Measurements from ENCODE around the gene BCAS3. TPM values are rescaled to one million over a fixed set of nuclear protein-coding genes. Genes with fewer than 3 reads are reported as not detected.
"Not testable (repeated sequence)": the region's sequence is repeated elsewhere in the genome, so short reads cannot be mapped to it uniquely, and the experiment has no call there.

The BCAS3 gene
- total RNA-seq, 1 donor from 2014 or later, result 44.8 TPM

DNA sequence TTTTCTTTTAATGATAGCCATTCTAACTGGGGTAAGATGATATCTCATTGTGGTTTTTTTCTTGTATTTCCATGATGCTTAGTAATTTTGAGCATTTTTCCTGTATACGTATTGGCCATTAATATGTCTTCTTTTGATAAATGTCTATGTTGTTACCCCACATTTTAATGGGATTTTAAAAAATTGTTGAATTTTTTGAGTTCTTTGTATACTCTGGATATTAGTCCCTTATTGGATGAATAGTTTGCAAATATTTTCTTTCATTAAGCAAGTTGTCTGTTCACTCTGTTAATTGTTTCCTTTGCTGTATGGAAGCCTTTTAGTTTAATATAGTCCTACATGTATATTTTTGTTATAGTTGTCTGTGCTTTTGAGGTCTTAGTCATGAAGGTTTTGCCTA, 79.8 kb downstream of the BCAS3 start:
- Mint-ChIP-seq H3K36me3 (ENCODE audit: unreplicated experiment) (no peaks in the 10 kb centered on the region), H3K27me3 (ENCODE audit: unreplicated experiment) (no peaks in the 10 kb centered on the region), H3K9me3 (ENCODE audit: unreplicated experiment) (peaks cover 2% of the 10 kb centered on the region), H3K4me1 (ENCODE audit: low read depth, unreplicated experiment) (peaks cover 1% of the 10 kb centered on the region), H3K4me3 (ENCODE audit: unreplicated experiment) (no peak overlapping the region), H3K27ac (ENCODE audit: unreplicated experiment) (no peak overlapping the region)
- TF ChIP-seq, protein P1, sequence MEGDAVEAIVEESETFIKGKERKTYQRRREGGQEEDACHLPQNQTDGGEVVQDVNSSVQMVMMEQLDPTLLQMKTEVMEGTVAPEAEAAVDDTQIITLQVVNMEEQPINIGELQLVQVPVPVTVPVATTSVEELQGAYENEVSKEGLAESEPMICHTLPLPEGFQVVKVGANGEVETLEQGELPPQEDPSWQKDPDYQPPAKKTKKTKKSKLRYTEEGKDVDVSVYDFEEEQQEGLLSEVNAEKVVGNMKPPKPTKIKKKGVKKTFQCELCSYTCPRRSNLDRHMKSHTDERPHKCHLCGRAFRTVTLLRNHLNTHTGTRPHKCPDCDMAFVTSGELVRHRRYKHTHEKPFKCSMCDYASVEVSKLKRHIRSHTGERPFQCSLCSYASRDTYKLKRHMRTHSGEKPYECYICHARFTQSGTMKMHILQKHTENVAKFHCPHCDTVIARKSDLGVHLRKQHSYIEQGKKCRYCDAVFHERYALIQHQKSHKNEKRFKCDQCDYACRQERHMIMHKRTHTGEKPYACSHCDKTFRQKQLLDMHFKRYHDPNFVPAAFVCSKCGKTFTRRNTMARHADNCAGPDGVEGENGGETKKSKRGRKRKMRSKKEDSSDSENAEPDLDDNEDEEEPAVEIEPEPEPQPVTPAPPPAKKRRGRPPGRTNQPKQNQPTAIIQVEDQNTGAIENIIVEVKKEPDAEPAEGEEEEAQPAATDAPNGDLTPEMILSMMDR (IDR thresholded peaks at IDR 0.05; ENCODE audit: partially characterized antibody, unreplicated experiment), result no peak
- DNase-seq, result no peak

DNA sequence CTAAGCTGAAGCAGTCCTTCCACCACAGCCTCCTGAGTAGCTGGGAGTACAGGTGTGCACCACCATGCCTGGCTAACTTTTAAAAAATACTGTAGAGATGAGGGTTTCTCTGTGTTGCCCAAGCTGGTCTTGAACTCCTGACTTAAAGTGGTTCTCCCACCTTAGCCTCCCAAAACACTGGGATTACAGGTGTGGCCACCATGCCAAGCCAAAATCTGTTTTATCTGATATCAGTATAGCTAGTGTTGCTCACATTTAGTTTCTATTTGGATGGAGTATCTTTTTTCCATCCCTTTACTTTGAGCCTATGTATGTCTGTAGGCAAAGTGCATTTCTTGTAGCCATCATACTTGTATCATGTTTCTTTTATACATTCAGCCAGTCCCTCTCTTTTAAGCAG, 82.1 kb downstream of the BCAS3 start:
- Mint-ChIP-seq H3K27ac (ENCODE audit: unreplicated experiment) (no peak overlapping the region), H3K4me3 (ENCODE audit: unreplicated experiment) (no peak overlapping the region), H3K4me1 (ENCODE audit: low read depth, unreplicated experiment) (peaks cover 1% of the 10 kb centered on the region), H3K27me3 (ENCODE audit: unreplicated experiment) (no peaks in the 10 kb centered on the region), H3K36me3 (ENCODE audit: unreplicated experiment) (no peaks in the 10 kb centered on the region), H3K9me3 (ENCODE audit: unreplicated experiment) (peaks cover 2% of the 10 kb centered on the region)
- no peak for DNase-seq
- TF ChIP-seq, protein P1 (IDR thresholded peaks at IDR 0.05; ENCODE audit: partially characterized antibody, unreplicated experiment), result no peak

GRCh38 chr17:60761301-60761700, 83.7 kb downstream of the BCAS3 start:
- H3K27me3 Mint-ChIP-seq (ENCODE audit: unreplicated experiment); H3K27ac Mint-ChIP-seq (ENCODE audit: unreplicated experiment); DNase-seq; H3K4me1 Mint-ChIP-seq (ENCODE audit: low read depth, unreplicated experiment); H3K36me3 Mint-ChIP-seq (ENCODE audit: unreplicated experiment); H3K9me3 Mint-ChIP-seq (ENCODE audit: unreplicated experiment); H3K4me3 Mint-ChIP-seq (ENCODE audit: unreplicated experiment): not testable (repeated sequence)

- H3K36me3 Mint-ChIP-seq (ENCODE audit: unreplicated experiment), result no peaks in the 10 kb centered on the region
- H3K9me3 Mint-ChIP-seq (ENCODE audit: unreplicated experiment), result peaks cover 4% of the 10 kb centered on the region
- H3K27me3 Mint-ChIP-seq (ENCODE audit: unreplicated experiment), result no peaks in the 10 kb centered on the region
- no peak for DNase-seq
- no peaks in the 10 kb centered on the region for H3K4me1 Mint-ChIP-seq (ENCODE audit: low read depth, unreplicated experiment)
- TF ChIP-seq, protein P1 (IDR thresholded peaks at IDR 0.05; ENCODE audit: partially characterized antibody, unreplicated experiment), result no peak
- no peak overlapping the region for H3K4me3 Mint-ChIP-seq (ENCODE audit: unreplicated experiment)
- no peak overlapping the region for H3K27ac Mint-ChIP-seq (ENCODE audit: unreplicated experiment)
These were observed 89.1 kb downstream of the BCAS3 start for GRCh38 chr17:60766778-60767190.

GRCh38 chr17:60767744-60768308, 90.2 kb downstream of the BCAS3 start:
- no peak for DNase-seq
- H3K9me3 Mint-ChIP-seq (ENCODE audit: unreplicated experiment), result peaks cover 4% of the 10 kb centered on the region
- H3K4me1 Mint-ChIP-seq (ENCODE audit: low read depth, unreplicated experiment), result no peaks in the 10 kb centered on the region
- TF ChIP-seq, protein P1 (IDR thresholded peaks at IDR 0.05; ENCODE audit: partially characterized antibody, unreplicated experiment), result no peak
- no peak overlapping the region for H3K4me3 Mint-ChIP-seq (ENCODE audit: unreplicated experiment)
- no peaks in the 10 kb centered on the region for H3K36me3 Mint-ChIP-seq (ENCODE audit: unreplicated experiment)
- no peaks in the 10 kb centered on the region for H3K27me3 Mint-ChIP-seq (ENCODE audit: unreplicated experiment)
- H3K27ac Mint-ChIP-seq (ENCODE audit: unreplicated experiment), result no peak overlapping the region

Measured in glutamatergic neuron (in vitro differentiated cells).